ENCODE measurements around the gene C19orf18.

DNA sequence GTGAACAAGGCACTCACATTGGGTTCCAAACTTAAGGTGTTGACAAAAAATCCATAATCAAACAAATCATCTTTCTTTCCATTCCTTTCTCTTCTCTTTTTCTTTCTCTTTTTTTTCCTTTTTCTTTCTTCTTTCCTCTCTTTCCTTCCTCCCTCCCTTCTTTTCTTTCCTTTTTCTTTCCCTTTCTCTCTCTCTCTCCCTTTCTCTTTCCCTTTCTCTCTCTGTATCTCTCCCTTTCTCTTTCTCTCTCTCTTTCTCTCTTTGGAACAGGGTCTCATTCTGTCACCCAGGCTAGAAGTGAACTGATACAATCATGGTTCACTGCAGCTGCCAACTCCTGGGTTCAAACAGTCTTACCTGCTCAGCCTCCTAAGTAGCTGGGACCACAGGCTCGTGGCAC lies 12.5 kb downstream of the C19orf18 start:
- TF ChIP-seq KDM1A (IDR thresholded peaks at IDR 0.05; ENCODE audit: low read depth): no peak
- TF ChIP-seq POLR2A (IDR thresholded peaks at IDR 0.05; ENCODE audit: low read length): no peak
- TF ChIP-seq, protein P1, sequence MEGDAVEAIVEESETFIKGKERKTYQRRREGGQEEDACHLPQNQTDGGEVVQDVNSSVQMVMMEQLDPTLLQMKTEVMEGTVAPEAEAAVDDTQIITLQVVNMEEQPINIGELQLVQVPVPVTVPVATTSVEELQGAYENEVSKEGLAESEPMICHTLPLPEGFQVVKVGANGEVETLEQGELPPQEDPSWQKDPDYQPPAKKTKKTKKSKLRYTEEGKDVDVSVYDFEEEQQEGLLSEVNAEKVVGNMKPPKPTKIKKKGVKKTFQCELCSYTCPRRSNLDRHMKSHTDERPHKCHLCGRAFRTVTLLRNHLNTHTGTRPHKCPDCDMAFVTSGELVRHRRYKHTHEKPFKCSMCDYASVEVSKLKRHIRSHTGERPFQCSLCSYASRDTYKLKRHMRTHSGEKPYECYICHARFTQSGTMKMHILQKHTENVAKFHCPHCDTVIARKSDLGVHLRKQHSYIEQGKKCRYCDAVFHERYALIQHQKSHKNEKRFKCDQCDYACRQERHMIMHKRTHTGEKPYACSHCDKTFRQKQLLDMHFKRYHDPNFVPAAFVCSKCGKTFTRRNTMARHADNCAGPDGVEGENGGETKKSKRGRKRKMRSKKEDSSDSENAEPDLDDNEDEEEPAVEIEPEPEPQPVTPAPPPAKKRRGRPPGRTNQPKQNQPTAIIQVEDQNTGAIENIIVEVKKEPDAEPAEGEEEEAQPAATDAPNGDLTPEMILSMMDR (IDR thresholded peaks at IDR 0.05): no peak
- TF ChIP-seq, protein P2, sequence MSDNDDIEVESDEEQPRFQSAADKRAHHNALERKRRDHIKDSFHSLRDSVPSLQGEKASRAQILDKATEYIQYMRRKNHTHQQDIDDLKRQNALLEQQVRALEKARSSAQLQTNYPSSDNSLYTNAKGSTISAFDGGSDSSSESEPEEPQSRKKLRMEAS (IDR thresholded peaks at IDR 0.05): no peak
- no peak for TF ChIP-seq EP300 (IDR thresholded peaks at IDR 0.05)
- no peak for TF ChIP-seq RAD21 (conservative IDR thresholded peaks at IDR 0.05 in 1 of 2, IDR thresholded peaks at IDR 0.05 in 1 of 2)
- TF ChIP-seq SMC3 (IDR thresholded peaks at IDR 0.05): no peak
- TF ChIP-seq FOSB (CRISPR knock-in tag; IDR thresholded peaks at IDR 0.05): no peak
- TF ChIP-seq NR3C1 (IDR thresholded peaks at IDR 0.05): no peak
- no peak for TF ChIP-seq NFE2L2 (conservative IDR thresholded peaks at IDR 0.05; ENCODE audit: low read length)
- no peak for TF ChIP-seq HOXB13 (CRISPR knock-in tag; IDR thresholded peaks at IDR 0.05; ENCODE audit: low read depth)
- no peak for TF ChIP-seq SREBF2 (IDR thresholded peaks at IDR 0.05)
- no peak for TF ChIP-seq BHLHE40 (IDR thresholded peaks at IDR 0.05; ENCODE audit: low read depth, low read length)
- TF ChIP-seq, protein P3, sequence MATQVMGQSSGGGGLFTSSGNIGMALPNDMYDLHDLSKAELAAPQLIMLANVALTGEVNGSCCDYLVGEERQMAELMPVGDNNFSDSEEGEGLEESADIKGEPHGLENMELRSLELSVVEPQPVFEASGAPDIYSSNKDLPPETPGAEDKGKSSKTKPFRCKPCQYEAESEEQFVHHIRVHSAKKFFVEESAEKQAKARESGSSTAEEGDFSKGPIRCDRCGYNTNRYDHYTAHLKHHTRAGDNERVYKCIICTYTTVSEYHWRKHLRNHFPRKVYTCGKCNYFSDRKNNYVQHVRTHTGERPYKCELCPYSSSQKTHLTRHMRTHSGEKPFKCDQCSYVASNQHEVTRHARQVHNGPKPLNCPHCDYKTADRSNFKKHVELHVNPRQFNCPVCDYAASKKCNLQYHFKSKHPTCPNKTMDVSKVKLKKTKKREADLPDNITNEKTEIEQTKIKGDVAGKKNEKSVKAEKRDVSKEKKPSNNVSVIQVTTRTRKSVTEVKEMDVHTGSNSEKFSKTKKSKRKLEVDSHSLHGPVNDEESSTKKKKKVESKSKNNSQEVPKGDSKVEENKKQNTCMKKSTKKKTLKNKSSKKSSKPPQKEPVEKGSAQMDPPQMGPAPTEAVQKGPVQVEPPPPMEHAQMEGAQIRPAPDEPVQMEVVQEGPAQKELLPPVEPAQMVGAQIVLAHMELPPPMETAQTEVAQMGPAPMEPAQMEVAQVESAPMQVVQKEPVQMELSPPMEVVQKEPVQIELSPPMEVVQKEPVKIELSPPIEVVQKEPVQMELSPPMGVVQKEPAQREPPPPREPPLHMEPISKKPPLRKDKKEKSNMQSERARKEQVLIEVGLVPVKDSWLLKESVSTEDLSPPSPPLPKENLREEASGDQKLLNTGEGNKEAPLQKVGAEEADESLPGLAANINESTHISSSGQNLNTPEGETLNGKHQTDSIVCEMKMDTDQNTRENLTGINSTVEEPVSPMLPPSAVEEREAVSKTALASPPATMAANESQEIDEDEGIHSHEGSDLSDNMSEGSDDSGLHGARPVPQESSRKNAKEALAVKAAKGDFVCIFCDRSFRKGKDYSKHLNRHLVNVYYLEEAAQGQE (IDR thresholded peaks at IDR 0.05): no peak

All from A549 (cell line).